Measurements from ENCODE around the gene POP5.

Gene POP5

DNA sequence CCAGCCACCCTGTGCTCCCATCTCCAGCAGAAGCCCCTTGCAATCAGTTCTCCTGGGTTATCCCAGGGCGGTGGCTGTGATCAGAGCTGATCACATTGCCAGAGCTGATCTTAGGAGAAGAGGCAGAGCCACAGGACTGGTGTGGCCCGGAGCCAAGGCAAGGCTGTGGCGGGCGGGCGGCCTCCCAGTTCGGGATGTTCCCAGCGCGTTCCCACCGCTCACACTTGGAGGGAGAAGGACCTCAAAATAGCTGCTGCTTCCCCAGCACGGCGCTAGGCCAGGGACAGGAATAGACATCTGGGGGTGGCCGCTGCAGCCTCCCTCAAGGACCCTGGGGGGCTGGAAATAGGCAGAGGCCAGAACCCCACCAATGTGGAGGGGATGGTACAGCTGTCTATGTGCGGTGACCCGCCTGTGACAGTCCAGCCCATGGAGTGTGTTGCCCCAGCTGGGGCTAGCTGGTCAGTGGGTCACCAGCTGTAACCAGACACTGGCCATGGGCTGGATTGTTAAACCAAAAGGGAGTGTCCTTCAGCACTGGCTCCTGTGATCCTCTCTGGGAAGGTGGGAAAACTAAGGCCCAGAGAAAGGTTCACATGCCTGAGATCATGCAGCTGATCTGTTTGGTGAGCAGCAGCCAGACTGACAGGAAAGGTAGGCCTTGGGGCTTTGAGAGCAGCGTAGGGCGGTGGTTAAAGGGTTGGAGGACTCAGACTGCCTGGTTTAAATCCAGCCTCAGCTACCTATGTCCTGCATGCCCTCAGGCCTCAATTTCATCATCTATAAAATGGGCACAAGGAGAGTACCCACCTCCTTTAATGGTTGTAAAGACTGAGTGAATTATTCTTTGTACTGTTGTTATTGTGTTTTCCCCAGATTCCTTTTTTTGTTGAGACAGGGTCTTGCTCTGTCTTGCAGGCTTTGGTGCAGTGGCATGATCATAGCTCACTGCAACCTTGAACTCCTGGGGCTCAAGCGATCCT lies 8.0 kb upstream of the POP5 start:
- no peak for DNase-seq

DNA sequence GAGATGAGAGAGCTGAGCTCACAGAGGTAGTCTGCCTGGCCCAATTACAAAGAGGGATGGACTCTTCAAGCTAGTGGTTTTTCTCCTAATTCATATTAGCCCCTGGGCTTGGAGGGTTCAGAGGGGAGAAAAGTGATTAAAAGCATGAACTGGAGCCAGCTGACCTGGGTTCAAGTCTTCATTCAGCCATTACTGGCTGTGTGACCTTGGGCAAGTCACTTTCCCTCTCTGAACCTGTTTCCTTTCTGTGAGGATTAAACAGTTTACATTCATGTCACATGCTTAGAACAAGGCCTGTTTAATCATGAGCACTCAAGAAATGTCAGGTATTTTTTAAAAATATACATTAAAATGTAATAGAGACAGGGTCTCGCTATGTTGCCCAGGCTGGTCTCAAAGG lies 7.2 kb upstream of the POP5 start:
- no peak for DNase-seq

DNA sequence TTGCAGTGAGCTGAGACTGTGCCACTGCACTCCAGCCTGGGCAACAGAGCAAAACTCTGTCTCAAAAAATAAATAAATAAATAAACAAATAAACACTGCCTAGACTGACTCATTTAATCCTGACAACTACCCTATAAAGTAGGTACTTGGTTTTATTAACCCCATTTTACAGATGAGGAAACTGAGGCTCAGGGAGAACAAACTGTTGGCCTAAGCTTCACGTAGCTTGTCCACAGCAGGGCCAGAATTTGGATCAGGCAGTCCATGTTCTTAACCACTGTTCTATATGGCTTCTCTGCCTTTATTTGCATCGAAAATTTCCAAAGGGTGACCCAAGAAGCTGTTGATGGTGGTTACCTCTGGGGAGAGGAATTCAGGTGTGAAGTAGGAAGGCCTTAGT lies 5.7 kb upstream of the POP5 start:
- no peak for DNase-seq

DNA sequence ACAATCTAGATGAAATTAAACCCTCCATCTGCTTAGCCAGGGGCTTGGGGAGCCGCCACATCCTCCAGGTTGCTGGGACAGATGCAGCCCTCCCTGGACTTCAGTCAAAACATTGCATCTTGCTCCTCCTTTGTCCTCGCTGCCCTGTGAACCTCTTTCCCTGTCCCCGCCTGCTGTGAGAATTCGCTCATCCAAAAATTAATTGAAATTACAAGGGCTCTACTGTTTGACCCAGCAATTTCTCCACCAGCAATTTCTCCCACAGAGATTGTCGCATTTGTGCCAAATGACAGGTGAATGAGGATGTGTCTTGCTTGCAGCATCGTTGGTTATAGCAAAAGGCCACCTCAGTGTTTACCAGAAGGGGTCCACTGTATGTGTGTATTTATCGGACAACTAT lies 5.0 kb upstream of the POP5 start:
- no peak for DNase-seq

DNA sequence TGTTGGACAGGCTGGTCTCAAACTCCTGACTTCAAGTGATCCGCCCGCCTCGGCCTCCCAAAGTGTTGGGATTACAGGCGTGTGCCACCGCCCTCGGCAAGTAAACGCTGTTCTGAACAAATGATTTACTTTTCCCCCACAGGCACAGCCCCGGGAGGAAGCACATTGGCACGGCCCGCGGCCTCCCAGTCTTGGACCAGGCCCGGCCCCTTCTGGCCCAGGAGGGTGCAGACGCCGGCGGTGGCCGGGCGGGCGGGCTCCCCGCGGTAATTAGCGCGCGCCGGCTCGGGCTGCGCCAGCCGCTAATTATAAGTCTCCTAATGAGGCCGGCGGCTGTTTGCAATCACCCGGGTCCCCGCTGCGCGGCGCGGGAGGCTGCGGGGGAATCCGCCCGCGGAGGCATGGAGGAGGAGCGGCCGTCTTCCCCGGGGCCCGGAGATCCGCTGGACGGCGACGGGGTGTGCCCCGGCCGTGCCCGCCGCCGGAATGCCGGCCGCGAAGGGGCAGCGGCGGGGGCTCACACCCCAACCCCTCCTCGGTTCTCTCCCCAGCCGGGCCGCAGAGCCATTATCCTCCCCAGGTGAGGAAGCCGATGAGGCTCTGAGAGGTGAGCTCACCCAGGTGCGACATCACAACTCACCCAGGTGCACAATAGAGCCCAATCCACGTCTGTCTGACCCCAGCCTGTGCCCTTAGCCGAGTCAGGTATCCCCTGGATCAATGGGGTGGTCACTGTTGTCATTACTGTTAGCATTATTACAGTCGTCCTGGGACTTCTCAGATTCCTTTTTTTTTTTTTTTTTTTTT lies 3.3 kb upstream of the POP5 start:
- peak; percentile 22 for DNase-seq

DNA sequence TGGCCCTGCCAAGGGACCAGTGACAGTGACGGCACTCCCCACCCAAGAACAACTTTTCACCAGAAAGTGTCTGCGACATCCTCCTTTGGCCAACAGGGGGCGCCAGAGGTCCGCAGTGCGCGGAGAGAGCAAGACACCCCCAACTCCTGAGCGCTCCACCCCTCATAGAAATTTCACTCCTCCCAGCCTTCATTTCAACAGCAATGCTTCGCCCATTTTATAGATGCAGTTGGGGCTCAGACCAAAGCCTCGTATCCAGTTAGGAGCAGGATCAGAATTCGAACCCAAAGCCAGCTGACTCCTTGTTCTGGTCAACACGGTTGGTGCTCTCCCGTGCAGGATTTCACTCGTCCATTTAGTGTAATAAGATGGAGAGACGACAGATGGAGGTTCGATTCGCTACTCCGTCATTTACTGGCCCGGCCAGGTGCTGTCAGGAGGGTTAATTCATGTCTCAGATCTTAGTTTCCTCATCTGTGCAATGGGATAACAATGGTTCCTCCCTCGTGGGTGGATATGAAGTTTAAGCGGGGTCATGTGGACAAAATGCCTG lies 2.4 kb upstream of the POP5 start:
- peak; percentile 69 for DNase-seq

DNA sequence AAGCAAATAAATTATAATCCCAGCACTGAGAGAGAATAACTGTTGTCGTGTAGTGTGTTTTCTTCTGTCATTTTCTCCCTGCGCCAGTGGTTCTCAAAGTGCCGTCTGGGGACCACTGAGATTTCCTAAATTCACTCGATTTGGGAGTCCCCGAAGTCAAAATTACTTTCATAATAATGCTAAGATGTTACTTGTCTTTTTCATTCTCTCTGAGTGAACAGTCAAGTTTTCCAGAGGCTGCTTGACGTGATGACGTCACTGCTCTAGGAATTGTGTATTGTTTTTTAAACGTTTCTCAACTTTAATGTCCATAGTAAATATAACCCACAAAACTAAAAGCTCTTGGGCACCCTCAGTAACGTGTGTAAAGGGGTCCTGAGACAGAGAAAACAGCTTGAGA lies 796 bp upstream of the POP5 start:
- DNase-seq = no peak

DNA sequence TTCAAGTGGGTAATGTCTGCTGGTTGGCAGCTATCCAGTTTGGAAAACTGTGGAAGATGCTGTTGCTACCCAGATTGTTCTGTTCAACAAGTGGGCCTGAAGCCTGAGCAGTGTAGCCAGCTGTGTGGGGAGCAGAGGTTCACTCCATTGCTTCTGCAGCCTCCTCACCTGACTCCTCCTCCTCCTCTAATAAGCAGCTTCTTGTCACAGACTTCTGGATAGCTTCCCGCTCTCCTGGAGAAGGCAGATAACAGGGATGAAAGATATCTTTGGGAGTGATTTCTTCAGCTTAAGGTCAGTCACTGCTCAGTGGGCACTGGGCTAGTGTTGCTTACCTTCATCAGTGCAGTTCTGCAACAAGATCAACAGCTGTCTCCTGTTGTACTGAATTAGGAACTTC lies 2.0 kb downstream of the POP5 start:
- no peak for DNase-seq

DNA sequence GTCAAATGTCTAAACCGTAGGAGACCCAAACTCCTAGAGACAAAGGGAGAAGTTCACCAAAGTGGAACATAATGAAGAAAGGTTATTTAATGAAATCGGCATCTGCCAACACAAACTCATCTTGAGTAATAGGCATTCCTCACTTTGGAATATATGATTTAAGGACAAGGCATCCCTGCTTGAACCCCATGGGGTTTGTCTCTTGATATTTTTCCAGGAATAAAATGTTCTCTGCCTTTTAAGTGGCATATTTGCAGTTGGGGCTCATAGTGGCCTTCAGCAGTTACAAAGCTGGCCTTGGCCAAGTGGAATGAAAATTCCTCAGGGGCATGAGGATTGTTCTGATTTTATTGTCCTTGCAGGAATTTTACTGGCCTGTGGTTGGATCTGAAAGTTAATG lies 7.1 kb downstream of the POP5 start:
- DNase-seq = peak; percentile 8

DNA sequence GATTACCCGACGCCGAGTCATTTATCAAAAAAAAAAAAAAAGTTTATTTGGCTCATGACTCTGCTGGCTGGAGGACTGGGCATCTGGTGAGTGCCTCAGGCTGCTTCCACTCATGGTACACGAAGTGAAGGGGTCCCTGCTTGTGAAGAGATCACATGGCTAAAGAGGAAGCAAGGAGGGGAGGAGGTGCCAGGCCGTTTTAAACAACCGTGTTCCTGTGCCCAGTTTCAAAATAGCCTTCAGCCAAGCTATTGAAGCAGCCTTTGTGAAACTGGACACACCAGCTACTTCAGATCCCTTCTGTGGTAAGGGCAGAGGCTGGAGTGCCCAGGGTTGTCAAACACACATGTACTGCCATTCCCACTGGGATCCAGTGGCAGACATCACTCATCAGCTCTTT lies 7.6 kb downstream of the POP5 start:
- DNase-seq = no peak

DNA sequence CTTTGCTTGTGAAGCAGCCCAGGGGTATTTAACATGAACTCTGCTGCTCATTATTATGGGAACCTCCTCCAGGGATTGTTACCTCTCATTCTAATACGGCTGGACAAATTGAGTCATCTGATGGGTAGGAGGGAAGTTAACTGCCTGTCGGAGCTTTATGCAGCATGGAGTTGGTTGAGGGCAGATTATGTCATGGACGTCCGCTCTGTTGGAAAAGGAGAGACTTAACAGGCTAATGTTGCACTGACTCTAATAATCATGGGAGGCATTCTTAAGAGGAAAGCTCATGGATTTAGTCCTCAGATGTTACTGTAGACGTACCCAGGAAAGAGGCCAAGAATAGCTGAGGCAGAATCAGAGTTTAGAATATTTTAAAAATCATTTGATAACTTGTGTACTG lies 9.9 kb downstream of the POP5 start:
- DNase-seq = no peak

DNA sequence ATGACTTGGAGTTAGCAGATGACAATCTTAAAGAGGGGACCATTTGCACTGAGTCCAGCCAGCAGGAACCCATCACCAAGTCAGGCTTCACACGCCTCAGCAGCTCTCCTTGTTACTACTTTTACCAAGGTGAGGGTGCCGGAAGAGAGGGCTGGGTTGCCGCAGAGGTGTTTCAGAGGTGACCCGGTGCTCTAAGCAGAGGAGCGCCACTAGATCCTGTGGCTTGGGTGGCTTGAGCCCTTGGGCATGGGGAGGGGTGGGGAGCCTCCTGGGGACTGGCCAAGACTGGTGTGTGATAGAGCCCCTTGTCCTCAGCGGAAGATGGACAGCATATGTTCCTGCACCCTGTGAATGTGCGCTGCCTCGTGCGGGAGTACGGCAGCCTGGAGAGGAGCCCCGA lies 17.7 kb downstream of the POP5 start:
- no peak for DNase-seq

DNA sequence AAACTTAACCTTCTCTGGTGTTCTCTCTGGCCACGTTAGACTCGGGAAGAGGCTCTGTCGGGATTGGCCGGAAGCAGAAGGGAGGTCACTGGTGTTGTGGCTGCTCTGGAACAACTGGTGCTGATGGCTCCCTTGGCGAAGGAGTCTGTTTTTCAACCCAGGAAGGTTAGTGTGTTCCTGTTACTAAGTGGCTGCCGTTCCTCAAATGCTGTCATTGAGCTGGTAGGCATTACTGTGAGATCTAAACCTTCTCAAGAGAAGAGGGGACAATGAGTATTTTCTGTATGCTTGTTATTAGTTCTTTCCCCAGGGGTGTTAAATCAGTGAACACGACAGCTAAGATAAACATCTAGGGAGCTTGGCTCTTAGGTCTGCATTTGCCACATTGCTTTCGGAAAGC lies 18.3 kb downstream of the POP5 start:
- DNase-seq = no peak

DNA sequence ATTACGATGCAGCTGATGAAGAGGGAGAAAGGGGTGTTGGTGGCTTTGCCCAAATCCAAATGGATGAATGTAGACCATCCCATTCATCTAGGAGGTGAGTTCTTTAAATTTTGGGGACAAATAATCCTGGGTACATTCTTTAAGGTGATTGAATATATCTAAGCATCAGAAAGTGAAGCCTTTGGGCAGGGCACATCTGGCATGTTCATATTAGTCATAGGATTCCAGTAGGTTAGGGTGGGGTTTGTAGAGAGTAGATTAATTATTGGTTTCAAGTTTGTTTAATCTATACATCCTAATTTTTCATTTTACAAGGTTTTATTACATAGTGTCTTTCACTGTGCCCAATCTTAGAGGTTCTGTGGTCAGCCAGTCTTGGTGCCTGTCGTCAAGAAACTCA lies 23.6 kb downstream of the POP5 start:
- no peak for DNase-seq

DNA sequence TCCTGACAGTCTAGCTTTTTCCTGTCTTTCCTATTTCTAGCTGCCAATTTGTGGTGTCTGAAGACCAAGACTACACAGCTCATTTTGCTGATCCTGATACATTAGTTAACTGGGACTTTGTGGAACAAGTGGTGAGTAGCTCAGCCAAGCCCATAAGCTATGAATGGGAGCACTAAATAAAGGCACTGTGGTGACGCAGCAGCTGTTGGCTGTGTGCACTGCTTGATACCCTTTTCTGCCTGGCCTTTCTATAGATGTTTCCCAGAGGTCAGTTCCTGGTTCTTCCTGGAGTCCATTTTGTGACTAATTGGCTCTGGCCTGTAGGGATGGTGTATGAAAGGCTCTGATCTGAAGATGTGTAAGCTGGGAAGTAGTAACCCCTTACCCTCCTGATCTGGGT lies 26.5 kb downstream of the POP5 start:
- DNase-seq = no peak

DNA sequence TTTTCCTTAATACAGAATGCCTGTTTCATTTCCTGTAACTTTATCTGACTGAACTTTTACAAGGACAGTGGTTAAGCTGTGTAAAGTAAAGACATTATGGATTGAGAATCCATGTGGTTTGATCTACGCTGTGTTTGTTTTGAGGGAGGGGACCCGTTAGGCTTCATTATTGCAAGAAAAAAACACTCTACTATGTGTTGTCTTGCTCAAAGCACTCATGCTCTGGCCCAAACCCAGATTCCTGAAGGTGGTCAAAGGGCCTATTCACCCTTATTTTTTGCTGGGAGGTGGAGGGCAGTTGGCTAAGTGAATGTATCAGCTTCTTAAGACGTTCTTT lies 35.2 kb downstream of the POP5 start:
- DNase-seq = no peak

DNA sequence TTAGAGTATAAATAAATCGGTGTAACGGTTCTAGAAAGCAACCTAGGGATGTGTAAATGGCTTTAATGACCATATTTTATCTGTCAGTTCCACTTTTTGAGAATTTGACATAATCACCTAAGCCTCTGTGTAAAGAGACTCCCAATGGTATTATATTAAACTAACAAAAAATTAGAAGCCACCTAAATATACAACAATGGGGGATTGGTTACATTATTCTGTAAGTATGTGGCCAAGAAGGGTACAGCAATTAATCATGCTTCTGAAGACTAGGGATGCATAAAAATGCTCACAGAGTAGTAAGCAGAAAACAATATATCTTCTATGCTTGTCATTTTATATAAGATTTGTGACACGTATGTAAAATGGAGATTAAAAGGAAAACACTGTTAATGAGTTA lies 36.5 kb downstream of the POP5 start:
- no peak for DNase-seq

DNA sequence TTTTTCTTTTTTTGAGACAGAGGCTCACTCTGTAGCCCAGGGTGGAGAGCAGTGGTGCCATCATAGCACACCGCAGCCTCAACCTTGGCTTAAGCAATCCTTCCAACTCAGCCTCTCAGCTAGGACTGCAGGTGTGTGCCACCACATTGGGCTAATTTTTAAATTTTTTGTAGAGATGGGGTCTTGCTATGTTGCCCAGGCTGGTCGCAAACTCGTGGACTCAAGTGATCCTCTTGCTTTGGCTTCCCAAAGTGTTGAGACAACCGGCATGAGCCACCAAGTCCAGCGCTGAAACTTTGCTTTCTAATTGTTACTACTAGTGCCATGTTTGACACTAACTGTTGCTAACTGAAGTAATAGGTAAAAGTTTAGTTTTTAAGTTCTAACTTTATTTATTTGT lies 39.0 kb downstream of the POP5 start:
- no peak for DNase-seq

DNA sequence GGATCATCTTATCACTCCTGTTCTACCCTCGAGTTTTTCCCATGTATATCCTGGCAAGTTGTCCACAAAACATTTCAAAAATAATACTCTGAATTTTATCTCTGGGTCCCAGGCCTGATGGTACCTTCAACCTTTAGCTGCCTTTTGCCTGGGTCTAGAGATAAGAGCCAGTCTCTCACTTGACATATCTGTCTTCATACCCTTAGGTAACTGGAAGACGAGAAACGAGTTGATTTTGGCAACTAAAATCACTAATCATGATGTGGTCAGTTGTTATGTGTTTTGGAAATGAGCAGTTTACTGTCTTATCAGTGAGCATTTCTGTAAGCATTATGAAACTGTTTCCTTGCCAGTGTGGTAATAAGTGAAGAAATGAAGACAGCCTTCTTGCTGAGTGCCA lies 40.8 kb downstream of the POP5 start:
- DNase-seq = no peak

DNA sequence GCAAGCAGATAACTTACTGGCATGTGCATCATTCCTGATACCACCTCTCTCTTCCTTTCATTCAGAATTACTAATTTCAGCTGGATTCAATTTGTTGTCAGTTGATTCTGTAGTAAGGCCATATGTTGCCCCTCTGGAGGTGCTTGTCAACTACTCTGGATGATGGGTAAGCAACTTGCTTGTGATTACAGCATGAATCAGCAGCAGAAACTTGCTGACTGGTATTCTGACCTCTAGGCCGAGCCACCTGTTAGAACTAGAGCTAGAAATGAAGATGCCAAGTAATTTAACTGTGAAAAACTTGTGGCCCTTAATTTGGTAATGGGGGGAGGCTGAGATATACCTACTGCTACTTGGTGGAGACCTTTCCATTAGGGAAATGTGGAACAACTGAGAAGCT lies 41.9 kb downstream of the POP5 start:
- peak; percentile 34 for DNase-seq

DNA sequence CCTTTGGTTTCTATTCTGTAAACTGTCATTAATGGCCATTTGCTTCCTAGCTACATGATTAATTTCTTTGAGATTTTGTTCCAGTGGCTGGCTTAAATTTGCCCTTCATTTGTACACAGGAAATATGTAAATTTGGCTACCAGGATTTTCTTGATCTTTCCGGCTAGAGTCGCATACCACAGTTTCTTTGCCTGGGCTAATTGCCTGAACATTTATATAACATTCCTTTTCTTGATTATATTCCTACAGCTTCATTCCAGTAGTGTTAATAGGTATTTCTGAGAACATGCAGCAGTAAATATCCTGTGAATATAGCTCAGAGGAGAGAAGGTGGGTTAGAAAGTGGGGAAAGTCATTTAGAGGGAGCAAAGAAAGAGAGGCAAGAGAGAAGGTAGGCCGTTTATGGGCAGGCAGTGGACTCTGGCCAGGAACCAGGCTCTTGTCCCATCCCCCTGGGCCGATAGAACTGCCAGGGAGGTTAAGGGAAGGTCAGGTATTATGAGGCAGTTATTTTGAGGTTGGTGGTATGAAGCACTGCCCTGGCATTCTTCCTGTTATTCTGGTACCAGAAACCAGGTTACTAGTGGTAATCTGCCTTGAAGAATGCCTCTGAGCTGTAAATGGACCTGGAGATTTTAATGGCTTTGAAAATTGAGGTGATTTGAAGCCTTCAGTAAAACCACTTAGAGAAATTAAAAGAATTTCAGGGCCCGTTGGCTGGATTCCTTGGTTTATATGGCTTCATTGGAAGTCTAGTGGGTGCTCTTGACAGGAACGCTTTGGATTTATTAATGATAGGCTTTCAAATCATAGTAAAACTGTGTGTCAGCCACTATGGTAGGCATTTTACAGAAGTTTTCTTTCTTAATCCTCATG lies 42.7 kb downstream of the POP5 start:
- DNase-seq = peak; percentile 50

DNA sequence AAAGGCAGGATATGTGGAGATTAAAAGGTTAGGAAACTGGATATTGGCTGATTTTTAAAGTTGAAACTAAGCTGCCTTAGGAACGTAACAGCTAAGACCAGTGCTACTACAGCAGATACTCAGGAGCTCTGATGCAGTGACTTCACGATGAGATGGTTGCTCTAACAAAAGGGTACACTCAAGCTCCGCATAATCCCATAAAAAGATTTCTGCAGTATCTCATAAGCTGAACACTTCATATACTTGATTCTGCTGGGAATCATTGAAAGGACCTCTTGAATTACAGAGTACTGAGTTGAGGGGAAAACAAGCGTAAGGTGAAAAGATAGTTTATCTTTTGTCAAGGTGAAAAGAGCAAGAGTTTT lies 43.4 kb downstream of the POP5 start:
- DNase-seq = no peak

Measured in fibroblast of skin of right quadriceps (primary cell).